Stimulated activated CD8-positive, alpha-beta memory T cell treated with anti-CD3 and anti-CD28 coated beads, Interleukin-15, amount 100 ng/mL, for 1 hour (primary cell): ENCODE measurements around the gene MAPKAPK3.
"Not testable (repeated sequence)": the region's sequence is repeated elsewhere in the genome, so short reads cannot be mapped to it uniquely, and the experiment has no call there.

Experiments
- DNase-seq: peaks from one replicate; pipeline ENCODE4 v3.0.0-alpha.2; 2020; ENCODE audit warnings: low read depth

MAPKAPK3 gene

DNA sequence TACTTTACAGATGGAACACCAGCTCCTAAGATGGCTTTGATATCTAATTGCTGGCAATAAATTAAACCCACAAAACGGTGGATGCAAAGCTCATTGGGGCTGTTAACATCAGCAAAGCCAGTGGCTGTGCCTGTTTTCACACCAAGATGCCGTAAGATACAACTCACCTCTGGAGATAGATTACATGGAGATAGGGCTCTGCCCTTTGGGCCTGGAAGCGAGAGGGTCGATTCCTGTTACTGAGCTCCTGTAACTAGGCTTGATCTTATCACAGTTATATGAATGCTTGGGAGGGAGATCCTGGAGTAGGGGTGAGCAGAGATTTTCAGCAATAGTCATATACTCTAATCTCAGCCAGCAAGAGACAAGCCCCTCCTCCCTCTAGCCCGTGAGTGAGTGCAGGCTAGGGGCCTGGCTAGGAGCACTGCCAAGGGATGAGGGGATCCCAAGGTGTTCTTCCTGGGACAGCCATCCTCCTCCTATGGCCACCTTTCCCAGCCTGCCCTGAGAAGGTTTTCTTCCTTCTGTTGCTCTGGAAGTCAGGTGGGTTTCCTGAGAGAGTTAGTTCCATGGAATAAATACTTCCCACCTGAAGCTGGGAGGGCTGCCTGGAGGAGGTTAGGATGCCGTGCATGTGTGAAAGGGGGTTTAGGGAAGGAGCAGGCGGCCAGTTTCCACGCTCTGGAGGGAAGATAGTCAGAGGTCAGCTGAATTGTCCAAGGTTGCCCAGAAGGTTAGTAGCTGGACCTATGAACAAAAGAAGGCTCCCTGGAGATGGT is 39.7 kb downstream of the MAPKAPK3 start:
- DNase-seq, result no peak

DNA sequence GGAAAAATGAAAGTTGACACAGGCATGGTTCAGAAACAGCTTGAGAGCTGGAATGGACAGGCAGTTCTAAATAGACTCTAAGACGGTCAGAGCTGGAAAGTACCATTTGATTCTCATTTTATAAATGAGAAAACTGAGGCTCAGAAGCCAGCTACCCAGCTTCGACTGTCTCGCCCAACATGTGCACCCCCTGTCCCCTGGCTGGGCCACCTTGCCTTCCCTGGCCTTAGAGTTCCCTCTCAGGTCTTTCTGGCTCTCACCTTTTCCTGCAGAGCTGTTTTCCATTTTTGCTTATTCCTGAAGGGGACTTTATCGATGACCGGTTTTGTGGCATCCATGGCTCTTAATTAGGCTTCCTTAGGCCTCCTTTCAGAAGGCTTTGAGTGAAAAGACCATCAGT is 40.5 kb downstream of the MAPKAPK3 start:
- no peak for DNase-seq

DNA sequence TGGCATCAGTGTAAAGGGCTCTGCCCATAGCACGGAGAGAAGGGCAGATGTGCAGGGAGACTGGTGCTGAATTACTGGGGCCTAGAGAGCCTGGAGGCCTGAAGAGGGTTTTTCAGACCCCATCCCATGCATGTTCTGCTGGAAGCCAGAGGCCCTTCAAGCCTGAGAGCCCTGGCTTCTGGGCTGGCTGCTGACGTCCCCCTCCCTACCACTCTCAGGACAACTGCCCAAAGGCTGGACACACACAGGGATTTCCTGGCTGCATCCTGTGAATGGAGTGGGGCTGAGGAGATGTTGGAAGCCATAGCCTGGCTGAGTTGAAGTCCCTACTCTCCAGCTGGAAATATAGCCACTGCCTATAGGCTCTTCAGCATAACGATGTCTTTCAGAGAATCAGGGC is 40.9 kb downstream of the MAPKAPK3 start:
- DNase-seq, result no peak

GRCh38 chr3:50658416-50658815 is 41.5 kb downstream of the MAPKAPK3 start:
- no peak for DNase-seq

GRCh38 chr3:50658831-50659230 is 41.9 kb downstream of the MAPKAPK3 start:
- no peak for DNase-seq

GRCh38 chr3:50660386-50660785 is 43.4 kb downstream of the MAPKAPK3 start:
- no peak for DNase-seq

DNA sequence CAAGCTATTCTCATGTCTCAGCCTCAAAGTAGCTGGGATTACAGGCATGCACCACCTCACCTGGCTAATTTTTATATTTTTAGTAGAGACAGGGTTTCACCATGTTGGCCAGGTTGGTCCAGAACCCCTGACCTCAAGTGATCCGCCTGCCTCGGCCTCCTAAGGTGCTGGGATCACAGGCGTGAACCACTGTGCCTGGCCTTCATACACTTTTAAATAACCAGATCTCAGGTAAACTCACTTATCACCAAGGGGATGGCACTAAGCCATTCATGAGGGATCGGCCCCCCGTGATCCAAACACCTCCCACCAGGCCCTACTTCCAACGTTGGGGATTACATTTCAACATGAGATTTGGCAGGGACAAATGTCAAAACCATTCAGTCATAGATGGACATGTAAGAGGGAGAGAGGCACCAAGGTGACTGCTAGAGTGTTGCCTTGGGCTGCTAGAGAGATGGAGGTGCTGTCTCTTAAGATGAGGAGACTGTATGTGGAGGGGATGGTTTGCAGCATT is 44.4 kb downstream of the MAPKAPK3 start:
- DNase-seq, result no peak

DNA sequence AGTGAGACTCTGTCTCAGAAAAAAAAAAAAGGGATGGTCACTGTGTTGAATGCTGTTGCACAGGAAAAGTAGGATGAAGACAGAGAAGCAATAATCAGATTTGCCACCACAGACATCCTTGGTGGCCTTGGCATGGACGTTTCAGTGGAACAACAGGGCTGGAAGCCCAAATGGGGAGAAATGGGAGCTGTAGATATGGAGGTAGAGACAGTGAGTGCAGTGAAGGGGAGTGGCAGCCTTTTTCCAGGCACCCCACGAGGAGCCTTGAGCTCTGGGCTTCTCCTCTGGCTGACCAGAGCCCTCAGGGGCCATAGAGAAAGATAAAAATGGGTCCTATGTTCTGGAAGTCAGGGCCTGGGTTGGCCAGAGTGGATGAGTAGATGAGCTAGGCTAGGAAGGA is 45.5 kb downstream of the MAPKAPK3 start:
- DNase-seq, result no peak

GRCh38 chr3:50665081-50665840 is 48.3 kb downstream of the MAPKAPK3 start:
- no peak for DNase-seq

GRCh38 chr3:50665841-50666115 is 48.8 kb downstream of the MAPKAPK3 start:
- not testable (repeated sequence) for DNase-seq

DNA sequence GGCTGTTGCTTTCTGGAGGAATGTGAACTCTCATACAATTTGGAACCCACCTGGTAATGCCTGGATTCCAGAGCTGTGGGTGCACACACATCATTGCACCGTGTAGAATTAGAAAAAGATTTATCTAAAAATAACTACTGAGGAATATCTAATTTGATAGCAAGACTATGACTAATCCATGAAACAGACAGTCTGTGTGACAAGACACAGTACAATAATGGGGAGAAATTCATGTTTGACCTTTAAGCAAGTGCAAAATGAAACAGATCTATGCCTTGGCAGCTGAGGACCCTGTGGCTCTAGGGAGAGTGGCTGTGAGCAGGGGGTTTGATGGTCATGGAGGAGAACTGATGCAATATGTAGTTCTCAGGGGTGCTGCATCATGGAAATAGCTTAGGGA is 49.9 kb downstream of the MAPKAPK3 start:
- no peak for DNase-seq

DNA sequence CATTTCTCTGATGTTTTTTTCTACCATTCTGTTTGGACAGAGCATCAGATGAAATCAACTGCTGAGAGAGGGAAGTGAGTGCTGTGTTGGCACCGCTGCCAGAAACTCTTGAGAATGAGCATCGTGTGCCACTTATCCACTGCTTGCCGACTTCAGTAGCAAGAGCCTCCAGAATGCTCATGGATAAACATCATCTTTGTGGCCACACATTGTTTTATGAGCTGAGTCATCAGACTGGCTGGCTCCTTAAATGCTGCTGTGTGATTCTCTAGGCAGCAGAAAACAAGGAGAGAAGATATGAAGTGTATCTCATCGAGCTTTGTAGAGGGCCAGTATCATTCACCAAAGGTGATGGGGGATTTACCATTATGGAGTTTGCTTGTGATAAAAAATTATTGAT is 54.4 kb downstream of the MAPKAPK3 start:
- DNase-seq, result no peak

GRCh38 chr3:50672656-50673055 is 55.7 kb downstream of the MAPKAPK3 start:
- no peak for DNase-seq

GRCh38 chr3:50673931-50674330 is 57.0 kb downstream of the MAPKAPK3 start:
- no peak for DNase-seq

- DNase-seq, result peak; percentile 28
These were observed 57.6 kb downstream of the MAPKAPK3 start, which contains the start of gene DOCK3 for GRCh38 chr3:50674349-50675178. TSS of gene DOCK3 (plus strand) at chr3:50674927. CDS start at chr3:50675264, 337 bp downstream.

DNA sequence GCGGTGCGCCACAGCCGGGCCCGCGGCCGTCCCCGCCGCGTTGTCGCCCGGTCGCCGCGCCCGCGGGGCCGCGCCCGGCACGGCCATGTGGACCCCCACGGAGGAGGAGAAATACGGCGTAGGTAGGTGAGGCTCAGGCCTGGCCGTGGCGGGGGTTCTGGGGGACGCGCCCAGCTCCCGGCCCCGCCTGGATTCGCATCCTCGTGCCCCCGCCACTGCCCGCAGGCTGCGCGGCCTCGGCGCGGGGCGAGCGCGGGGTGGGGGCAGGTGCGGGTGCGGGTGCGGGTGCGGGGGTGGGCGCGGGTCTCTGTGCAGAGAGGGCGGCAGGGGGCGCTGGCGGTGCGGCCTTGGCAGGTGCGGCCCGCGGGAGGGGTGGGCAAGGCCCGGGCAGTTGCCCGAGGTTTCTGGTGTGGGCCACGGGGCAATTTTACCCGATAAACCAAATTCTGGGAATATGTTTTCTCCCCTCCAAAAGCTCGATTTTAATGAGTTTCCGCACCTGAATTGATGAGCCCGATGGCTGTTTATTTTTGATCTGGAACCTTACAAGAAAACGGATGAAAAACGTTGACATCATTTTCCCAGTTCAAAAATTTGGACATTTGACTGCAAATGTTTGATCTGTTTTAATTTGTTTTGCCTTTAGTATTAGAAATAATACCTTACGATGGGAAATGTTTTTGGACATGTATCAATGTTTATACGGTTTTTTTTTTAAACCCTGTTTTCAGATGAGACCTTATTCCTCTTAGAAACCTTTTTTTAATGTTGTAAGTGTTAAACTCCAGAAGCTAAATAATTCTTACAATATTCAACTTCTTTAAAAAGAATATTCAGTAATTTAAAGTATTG is 58.5 kb downstream of the MAPKAPK3 start:
- DNase-seq, result peak; percentile 27

GRCh38 chr3:50676031-50676705 is 59.2 kb downstream of the MAPKAPK3 start:
- DNase-seq, result no peak

DNA sequence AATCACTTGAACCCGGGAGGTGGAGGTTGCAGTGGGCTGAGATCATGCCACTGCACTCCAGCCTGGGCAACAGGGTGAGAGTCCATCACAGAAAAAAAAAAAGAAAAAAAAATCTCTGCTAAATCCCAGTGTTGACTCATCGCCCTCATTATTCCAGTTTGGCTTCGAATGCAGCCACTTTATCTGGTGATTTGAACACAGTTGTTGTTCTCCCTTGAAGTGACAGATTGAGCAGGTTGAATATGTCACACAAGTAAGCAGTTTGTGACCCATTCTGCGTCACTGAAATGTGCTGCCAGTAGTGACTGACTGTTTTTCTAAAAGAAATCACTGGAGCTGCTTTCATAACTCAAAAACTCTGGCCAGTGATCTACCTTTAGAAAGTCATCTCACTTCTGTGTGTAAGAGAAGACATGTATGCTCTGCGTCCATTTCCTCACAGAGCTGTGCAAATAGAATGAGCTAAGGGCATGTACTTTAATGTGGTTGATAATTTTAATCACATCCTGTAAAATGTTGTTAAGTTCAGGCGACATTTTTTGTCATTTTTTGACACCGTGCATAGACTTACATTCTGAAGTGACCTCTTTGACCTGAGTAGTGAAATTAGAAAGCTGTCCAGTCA is 70.3 kb downstream of the MAPKAPK3 start:
- DNase-seq, result no peak

GRCh38 chr3:50687916-50688315 is 71.0 kb downstream of the MAPKAPK3 start:
- no peak for DNase-seq

DNA sequence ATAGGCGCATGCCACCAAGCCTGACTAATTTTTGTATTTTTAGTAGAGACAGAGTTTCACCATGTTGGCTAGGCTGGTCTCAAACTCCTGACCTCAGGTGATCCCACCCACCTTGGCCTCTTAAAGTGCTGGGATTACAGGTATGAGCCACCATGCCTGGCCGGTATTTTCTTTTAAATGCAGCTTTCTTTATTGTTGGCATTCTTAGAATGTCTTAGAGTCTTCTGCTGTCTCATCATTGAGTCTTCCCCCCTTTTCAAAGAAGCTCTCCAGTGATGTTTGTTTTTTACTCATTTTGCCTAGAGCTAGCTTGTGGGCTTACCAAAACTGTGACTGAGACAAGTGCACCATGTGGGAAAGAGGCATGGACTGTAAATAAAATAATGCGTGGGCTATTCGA is 71.7 kb downstream of the MAPKAPK3 start:
- not testable (repeated sequence) for DNase-seq
